OCI-LY7 (cell line): ENCODE results near the gene P2RY14. TPM values are rescaled to one million over a fixed set of nuclear protein-coding genes. Genes with fewer than 3 reads are reported as not detected.

Experiments used
- BruUV-seq: library from RNA; stranded (reverse); fragments of 400-500 nt; replicated peaks from 2 replicates; lab custom pipeline; 2021; lab: Mats Ljungman, UMichigan
- CTCF ChIA-PET: fragments of 300-600 bp; sonication (Branson Sonifier 250); formaldehyde crosslinking; loops from one replicate; lab custom pipeline; 2022; ENCODE audit warnings: antibody characterized with exemption; ENCODE audit not compliant: unreplicated experiment; lab: Charles Lee
- POLR2A ChIA-PET: fragments of 300-600 bp; sonication (Branson Sonifier 250); formaldehyde crosslinking; loops from one replicate; lab custom pipeline; 2022; ENCODE audit warnings: antibody characterized with exemption; lab: Charles Lee
- DNase-seq: peaks from one replicate; pipeline ENCODE4 v3.0.0-alpha.2; 2015; ENCODE audit warnings: low spot score
- H2AFZ ChIP-seq: fragments of 200-600 bp; sonication (generic), shearing (Covaris generic); 2 replicates; pipeline ENCODE4 v1.6.1; 2014; ENCODE audit warnings: mild to moderate bottlenecking, antibody characterized with exemption, low read length, moderate library complexity
- H3K27ac ChIP-seq: fragments of 200-600 bp; sonication (generic); 2 replicates; pipeline ENCODE4 v1.5.1; 2014; ENCODE audit warnings: mixed run types, low read depth, mild to moderate bottlenecking, moderate library complexity, low read length, inconsistent platforms; ENCODE audit not compliant: poor library complexity, severe bottlenecking
- H3K36me3 ChIP-seq: fragments of 200-600 bp; sonication (generic); 2 replicates; pipeline ENCODE4 v1.6.1; 2014; ENCODE audit warnings: mild to moderate bottlenecking, antibody characterized with exemption, low read length, moderate library complexity, mixed read lengths; ENCODE audit not compliant: insufficient read depth
- H3K4me1 ChIP-seq: fragments of 200-600 bp; sonication (generic); 2 replicates; pipeline ENCODE4 v1.5.1; 2014; ENCODE audit warnings: mild to moderate bottlenecking, low read length; ENCODE audit not compliant: insufficient read depth, poor library complexity, severe bottlenecking
- H3K4me2 ChIP-seq: fragments of 200-600 bp; sonication (generic); 2 replicates; pipeline ENCODE4 v1.6.1; 2014; ENCODE audit warnings: mild to moderate bottlenecking, low read length
- H3K4me3 ChIP-seq: fragments of 200-600 bp; sonication (generic); 2 replicates; pipeline ENCODE4 v1.5.1; 2014; ENCODE audit warnings: mild to moderate bottlenecking, low read depth, low read length; ENCODE audit not compliant: poor library complexity, severe bottlenecking
- H3K79me2 ChIP-seq: fragments of 200-600 bp; sonication (generic); 2 replicates; pipeline ENCODE4 v1.6.1; 2016; ENCODE audit warnings: low read depth, mild to moderate bottlenecking, low read length, moderate library complexity, mixed read lengths; ENCODE audit not compliant: insufficient read depth
- H3K9me2 ChIP-seq: fragments of 200-600 bp; sonication (generic); 2 replicates; pipeline ENCODE4 v1.6.1; 2016; ENCODE audit warnings: mild to moderate bottlenecking, low read length, mixed read lengths; ENCODE audit not compliant: insufficient read depth
- H3K9me3 ChIP-seq: fragments of 200-600 bp; sonication (generic); 2 replicates; pipeline ENCODE4 v1.6.1; 2014; ENCODE audit warnings: mild to moderate bottlenecking, mixed run types, low read length, mixed read lengths
- H4K20me1 ChIP-seq: fragments of 200-600 bp; sonication (generic); 2 replicates; pipeline ENCODE4 v1.6.1; 2014; ENCODE audit warnings: mild to moderate bottlenecking, antibody characterized with exemption, low read length, moderate library complexity, mixed read lengths; ENCODE audit not compliant: insufficient read depth
- CTCF ChIP-seq: fragments of 200-600 bp; sonication (generic); conservative IDR thresholded peaks from 2 replicates; pipeline ENCODE4 v1.5.1; 2014; ENCODE audit warnings: mild to moderate bottlenecking, antibody characterized with exemption, low read length, moderate library complexity, mixed read lengths
- EZH2phosphoT487 ChIP-seq: fragments of 200-600 bp; sonication (generic); IDR thresholded peaks from 2 replicates; pipeline ENCODE4 v1.6.1; 2018; ENCODE audit warnings: low read depth, borderline replicate concordance, mild to moderate bottlenecking, mixed run types, antibody characterized with exemption, low read length, moderate library complexity, mixed read lengths
- intact Hi-C: fragments of 100-400 bp; cut with micrococcal nuclease; formaldehyde crosslinking; loops from one replicate; pipeline ENCODE4 v1.10.0; 2022; ENCODE audit not compliant: unreplicated experiment
- total RNA-seq, 2 experiments: library from RNA; depleted of rRNA in 1 of 2; stranded (reverse); fragments of >200 nt in 1 of 2; shearing (Covaris generic) in 1 of 2; gene quantifications; 2 replicates each; pipeline ENCODE4 v1.2.3, GENCODE V29; 2014 to 2022

The P2RY14 gene
- total RNA-seq, 2 experiments from 2014 or later = not detected

- intact Hi-C loops = no loop called here
- TF ChIP-seq CTCF = no peak
- no peak for TF ChIP-seq EZH2phosphoT487
- Histone ChIP-seq H3K79me2 (no peaks in the 10 kb centered on the region), H3K36me3 (no peaks in the 10 kb centered on the region), H4K20me1 (no peaks in the 10 kb centered on the region), H3K4me2 (no peak overlapping the region), H3K27ac (no peak overlapping the region), H3K9me3 (no peaks in the 10 kb centered on the region), H3K4me3 (no peak overlapping the region), H2AFZ (no peak overlapping the region), H3K4me1 (no peaks in the 10 kb centered on the region), H3K9me2 (no peaks in the 10 kb centered on the region)
- no peak for DNase-seq
- ChIA-PET POLR2A (interaction anchor here (0.6 to 1.0 kb wide), 3 partner anchors 14 to 71 kb away, joined by 3 to 4 read pairs (median 3); no protein-coding TSS in a partner anchor), CTCF (no interaction called here)
- BruUV-seq = no TSS peak
Measured at GRCh38 chr3:151183265-151183671, 95.1 kb downstream of the P2RY14 start.

GRCh38 chr3:151182349-151183079, 95.8 kb downstream of the P2RY14 start:
- H3K9me2 ChIP-seq = no peaks in the 10 kb centered on the region

More at GRCh38 chr3:151182349-151183079, 95.8 kb downstream of the P2RY14 start:
- ChIA-PET CTCF (no interaction called here), POLR2A (interaction anchor here (0.6 to 0.9 kb wide), 2 partner anchors 14 to 72 kb away, joined by 3 read pairs; no protein-coding TSS in a partner anchor)
- Histone ChIP-seq H3K27ac (no peak overlapping the region), H3K4me1 (no peaks in the 10 kb centered on the region), H3K36me3 (no peaks in the 10 kb centered on the region), H3K4me2 (no peak overlapping the region), H2AFZ (no peak overlapping the region), H3K9me3 (no peaks in the 10 kb centered on the region), H4K20me1 (no peaks in the 10 kb centered on the region), H3K79me2 (no peaks in the 10 kb centered on the region), H3K4me3 (no peak overlapping the region)
- TF ChIP-seq EZH2phosphoT487 = no peak
- TF ChIP-seq CTCF = no peak
- DNase-seq = no peak
- no TSS peak for BruUV-seq
- intact Hi-C loops = no loop called here
